ENCODE results near the gene SEC11C.

The SEC11C gene

GRCh38 chr18:59139291-59139614, 431 bp upstream of the SEC11C start:
- no peak for TF ChIP-seq GATA2 (IDR thresholded peaks at IDR 0.05; ENCODE audit: low read depth, low read length)
- TF ChIP-seq GATA3 (IDR thresholded peaks at IDR 0.05; ENCODE audit: low read depth, low read length) = no peak

- TF ChIP-seq GATA2 (IDR thresholded peaks at IDR 0.05; ENCODE audit: low read depth, low read length) = no peak
- TF ChIP-seq GATA3 (IDR thresholded peaks at IDR 0.05; ENCODE audit: low read depth, low read length) = no peak
Measured at GRCh38 chr18:59140302-59140885, 710 bp downstream of the SEC11C start.

GRCh38 chr18:59141294-59142068, 1.8 kb downstream of the SEC11C start:
- TF ChIP-seq GATA3 (IDR thresholded peaks at IDR 0.05; ENCODE audit: low read depth, low read length) (no peak), GATA2 (IDR thresholded peaks at IDR 0.05; ENCODE audit: low read depth, low read length) (no peak)

GRCh38 chr18:59142274-59142673, 2.6 kb downstream of the SEC11C start:
- TF ChIP-seq GATA3 (IDR thresholded peaks at IDR 0.05; ENCODE audit: low read depth, low read length) = no peak
- TF ChIP-seq GATA2 (IDR thresholded peaks at IDR 0.05; ENCODE audit: low read depth, low read length) = no peak

- TF ChIP-seq GATA2 (IDR thresholded peaks at IDR 0.05; ENCODE audit: low read depth, low read length) = no peak
- no peak for TF ChIP-seq GATA3 (IDR thresholded peaks at IDR 0.05; ENCODE audit: low read depth, low read length)
Measured at GRCh38 chr18:59143441-59143840, 3.8 kb downstream of the SEC11C start.

- TF ChIP-seq GATA2 (IDR thresholded peaks at IDR 0.05; ENCODE audit: low read depth, low read length) (no peak), GATA3 (IDR thresholded peaks at IDR 0.05; ENCODE audit: low read depth, low read length) (no peak)
Measured at GRCh38 chr18:59144483-59144882, 4.8 kb downstream of the SEC11C start.

GRCh38 chr18:59145055-59145454, 5.4 kb downstream of the SEC11C start:
- TF ChIP-seq GATA2 (IDR thresholded peaks at IDR 0.05; ENCODE audit: low read depth, low read length) (no peak), GATA3 (IDR thresholded peaks at IDR 0.05; ENCODE audit: low read depth, low read length) (no peak)

GRCh38 chr18:59148192-59148591, 8.5 kb downstream of the SEC11C start:
- TF ChIP-seq GATA2 (IDR thresholded peaks at IDR 0.05; ENCODE audit: low read depth, low read length) = no peak

GRCh38 chr18:59149007-59149406, 9.3 kb downstream of the SEC11C start:
- no peak for TF ChIP-seq GATA3 (IDR thresholded peaks at IDR 0.05; ENCODE audit: low read depth, low read length)
- TF ChIP-seq GATA2 (IDR thresholded peaks at IDR 0.05; ENCODE audit: low read depth, low read length) = no peak

GRCh38 chr18:59149416-59149815, 9.7 kb downstream of the SEC11C start:
- no peak for TF ChIP-seq GATA3 (IDR thresholded peaks at IDR 0.05; ENCODE audit: low read depth, low read length)
- TF ChIP-seq GATA2 (IDR thresholded peaks at IDR 0.05; ENCODE audit: low read depth, low read length) = no peak

GRCh38 chr18:59150236-59150635, 10.6 kb downstream of the SEC11C start:
- TF ChIP-seq GATA2 (IDR thresholded peaks at IDR 0.05; ENCODE audit: low read depth, low read length) = no peak
- no peak for TF ChIP-seq GATA3 (IDR thresholded peaks at IDR 0.05; ENCODE audit: low read depth, low read length)

GRCh38 chr18:59155153-59155552, 15.5 kb downstream of the SEC11C start:
- TF ChIP-seq GATA3 (IDR thresholded peaks at IDR 0.05; ENCODE audit: low read depth, low read length) = no peak
- TF ChIP-seq GATA2 (IDR thresholded peaks at IDR 0.05; ENCODE audit: low read depth, low read length) = no peak

GRCh38 chr18:59156316-59156715, 16.6 kb downstream of the SEC11C start:
- no peak for TF ChIP-seq GATA2 (IDR thresholded peaks at IDR 0.05; ENCODE audit: low read depth, low read length)
- TF ChIP-seq GATA3 (IDR thresholded peaks at IDR 0.05; ENCODE audit: low read depth, low read length) = no peak

GRCh38 chr18:59159265-59159664, 19.6 kb downstream of the SEC11C start:
- TF ChIP-seq GATA3 (IDR thresholded peaks at IDR 0.05; ENCODE audit: low read depth, low read length) (no peak), GATA2 (IDR thresholded peaks at IDR 0.05; ENCODE audit: low read depth, low read length) (no peak)

GRCh38 chr18:59159986-59160385, 20.3 kb downstream of the SEC11C start:
- TF ChIP-seq GATA2 (IDR thresholded peaks at IDR 0.05; ENCODE audit: low read depth, low read length) (no peak), GATA3 (IDR thresholded peaks at IDR 0.05; ENCODE audit: low read depth, low read length) (no peak)
